OCI-LY1 (cell line): ENCODE data around the gene AGBL1.

Experiments
- H2AFZ ChIP-seq: fragments of 200-600 bp; sonication (generic), shearing (Covaris generic); 2 replicates; pipeline ENCODE4 v1.6.0; 2014; ENCODE audit warnings: antibody characterized with exemption, mild to moderate bottlenecking, low read length
- H3F3A ChIP-seq: fragments of 200-600 bp; sonication (generic), shearing (Covaris generic); 2 replicates; pipeline ENCODE4 v1.6.0; 2014; ENCODE audit warnings: mild to moderate bottlenecking, antibody characterized with exemption, low read length, moderate library complexity; ENCODE audit not compliant: insufficient read depth
- H3K27ac ChIP-seq: fragments of 200-600 bp; sonication (generic); 2 replicates; pipeline ENCODE4 v1.5.1; 2014; ENCODE audit warnings: low read length, mixed run types, mild to moderate bottlenecking, low read depth; ENCODE audit not compliant: poor library complexity, severe bottlenecking
- H3K27me3 ChIP-seq: fragments of 200-600 bp; sonication (generic); 2 replicates; pipeline ENCODE4 v1.6.0; 2014; ENCODE audit warnings: antibody characterized with exemption, mild to moderate bottlenecking, low read length, moderate library complexity; ENCODE audit not compliant: insufficient read depth
- H3K36me3 ChIP-seq: fragments of 200-600 bp; sonication (generic); 2 replicates; pipeline ENCODE4 v1.6.1; 2014; ENCODE audit warnings: mild to moderate bottlenecking, antibody characterized with exemption, low read length, moderate library complexity, mixed read lengths; ENCODE audit not compliant: insufficient read depth
- H3K4me1 ChIP-seq: fragments of 200-600 bp; sonication (generic); 2 replicates; pipeline ENCODE4 v1.5.1; 2014; ENCODE audit warnings: mild to moderate bottlenecking, low read length, moderate library complexity; ENCODE audit not compliant: insufficient read depth, severe bottlenecking
- H3K4me2 ChIP-seq: fragments of 200-600 bp; sonication (generic), shearing (Covaris generic); 2 replicates; pipeline ENCODE4 v1.6.1; 2014; ENCODE audit warnings: low read length
- H3K4me3 ChIP-seq: fragments of 200-600 bp; sonication (generic); 2 replicates; pipeline ENCODE4 v1.5.1; 2014; ENCODE audit warnings: low read length, low read depth, mild to moderate bottlenecking, mixed read lengths; ENCODE audit not compliant: poor library complexity, severe bottlenecking
- H3K79me2 ChIP-seq: fragments of 200-600 bp; shearing (Covaris generic); 2 replicates; pipeline ENCODE4 v1.6.1; 2016; ENCODE audit warnings: mixed run types, low read length, mixed read lengths; ENCODE audit not compliant: insufficient read depth
- H3K9ac ChIP-seq: fragments of 200-600 bp; sonication (generic), shearing (Covaris generic); 2 replicates; pipeline ENCODE4 v1.6.1; 2014; ENCODE audit warnings: mild to moderate bottlenecking, low read length, mixed read lengths
- H3K9me2 ChIP-seq: fragments of 200-600 bp; sonication (generic), shearing (Covaris generic); 2 replicates; pipeline ENCODE4 v1.6.1; 2014; ENCODE audit warnings: low read depth, mild to moderate bottlenecking, low read length, mixed read lengths
- H3K9me3 ChIP-seq: fragments of 200-600 bp; shearing (Covaris generic); 2 replicates; pipeline ENCODE4 v1.6.1; 2014; ENCODE audit warnings: low read length, mixed read lengths
- H4K20me1 ChIP-seq: fragments of 200-600 bp; sonication (generic), shearing (Covaris generic); 2 replicates; pipeline ENCODE4 v1.6.0; 2016; ENCODE audit warnings: mild to moderate bottlenecking, low read length; ENCODE audit not compliant: insufficient read depth
- EZH2 ChIP-seq: fragments of 200-600 bp; sonication (generic), shearing (Covaris generic); IDR thresholded peaks from 2 replicates; pipeline ENCODE4 v1.8.0; 2017; ENCODE audit warnings: borderline replicate concordance, mixed run types, mild to moderate bottlenecking, antibody characterized with exemption, low read length, moderate library complexity, mixed read lengths
- TF ChIP-seq, protein P1 (sequence below): fragments of 200-600 bp; sonication (generic), shearing (Covaris generic); IDR thresholded peaks from 2 replicates; pipeline ENCODE4 v1.5.1; 2017; ENCODE audit warnings: mild to moderate bottlenecking, antibody characterized with exemption, low read length, moderate library complexity, mixed read lengths

The AGBL1 gene

DNA sequence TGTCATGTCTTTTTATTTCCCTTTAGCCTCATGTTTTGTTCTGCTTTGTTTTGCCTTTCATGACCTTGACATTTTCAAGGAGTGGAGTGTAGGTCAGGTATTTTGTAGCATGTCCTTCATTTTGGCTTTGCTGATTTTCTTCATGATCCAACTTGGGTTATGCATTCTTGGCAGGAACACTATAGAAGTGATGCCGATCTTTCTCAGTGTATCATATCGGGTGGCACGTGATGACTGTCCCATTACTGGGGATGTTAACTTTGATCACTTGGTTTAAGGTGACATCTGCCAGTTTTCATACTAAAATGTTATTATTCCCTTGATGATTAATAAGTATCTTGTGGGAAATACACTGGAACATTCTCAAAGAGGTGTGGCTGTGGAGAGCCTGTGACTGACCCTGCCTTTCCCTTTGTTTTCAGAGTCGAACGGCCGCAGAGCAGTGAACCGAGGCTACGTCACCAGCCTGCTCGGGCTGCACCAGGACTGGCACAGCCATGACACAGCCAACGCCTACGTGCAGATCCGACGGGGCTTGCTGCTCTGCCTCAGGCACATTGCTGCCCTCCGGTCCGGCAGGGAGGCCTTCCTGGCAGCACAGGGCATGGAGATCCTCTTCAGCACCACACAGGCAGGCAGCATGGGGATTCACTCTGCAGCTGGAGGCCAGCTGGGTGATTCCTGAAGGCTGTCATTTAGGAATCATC, 167.7 kb downstream of the AGBL1 start:
- H3K27me3 ChIP-seq = no peaks in the 10 kb centered on the region
- H4K20me1 ChIP-seq = no peaks in the 10 kb centered on the region
- H3K36me3 ChIP-seq = no peaks in the 10 kb centered on the region
- no peak overlapping the region for H2AFZ ChIP-seq
- H3K9me3 ChIP-seq = no peaks in the 10 kb centered on the region
- no peaks in the 10 kb centered on the region for H3K9me2 ChIP-seq
- H3K4me2 ChIP-seq = no peak overlapping the region
- H3F3A ChIP-seq = no peaks in the 10 kb centered on the region
- no peaks in the 10 kb centered on the region for H3K79me2 ChIP-seq
- H3K4me1 ChIP-seq = no peaks in the 10 kb centered on the region
- no peak for TF ChIP-seq EZH2
- TF ChIP-seq, protein P1, sequence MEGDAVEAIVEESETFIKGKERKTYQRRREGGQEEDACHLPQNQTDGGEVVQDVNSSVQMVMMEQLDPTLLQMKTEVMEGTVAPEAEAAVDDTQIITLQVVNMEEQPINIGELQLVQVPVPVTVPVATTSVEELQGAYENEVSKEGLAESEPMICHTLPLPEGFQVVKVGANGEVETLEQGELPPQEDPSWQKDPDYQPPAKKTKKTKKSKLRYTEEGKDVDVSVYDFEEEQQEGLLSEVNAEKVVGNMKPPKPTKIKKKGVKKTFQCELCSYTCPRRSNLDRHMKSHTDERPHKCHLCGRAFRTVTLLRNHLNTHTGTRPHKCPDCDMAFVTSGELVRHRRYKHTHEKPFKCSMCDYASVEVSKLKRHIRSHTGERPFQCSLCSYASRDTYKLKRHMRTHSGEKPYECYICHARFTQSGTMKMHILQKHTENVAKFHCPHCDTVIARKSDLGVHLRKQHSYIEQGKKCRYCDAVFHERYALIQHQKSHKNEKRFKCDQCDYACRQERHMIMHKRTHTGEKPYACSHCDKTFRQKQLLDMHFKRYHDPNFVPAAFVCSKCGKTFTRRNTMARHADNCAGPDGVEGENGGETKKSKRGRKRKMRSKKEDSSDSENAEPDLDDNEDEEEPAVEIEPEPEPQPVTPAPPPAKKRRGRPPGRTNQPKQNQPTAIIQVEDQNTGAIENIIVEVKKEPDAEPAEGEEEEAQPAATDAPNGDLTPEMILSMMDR = no peak
- no peak overlapping the region for H3K9ac ChIP-seq
- no peak overlapping the region for H3K4me3 ChIP-seq
- no peak overlapping the region for H3K27ac ChIP-seq

DNA sequence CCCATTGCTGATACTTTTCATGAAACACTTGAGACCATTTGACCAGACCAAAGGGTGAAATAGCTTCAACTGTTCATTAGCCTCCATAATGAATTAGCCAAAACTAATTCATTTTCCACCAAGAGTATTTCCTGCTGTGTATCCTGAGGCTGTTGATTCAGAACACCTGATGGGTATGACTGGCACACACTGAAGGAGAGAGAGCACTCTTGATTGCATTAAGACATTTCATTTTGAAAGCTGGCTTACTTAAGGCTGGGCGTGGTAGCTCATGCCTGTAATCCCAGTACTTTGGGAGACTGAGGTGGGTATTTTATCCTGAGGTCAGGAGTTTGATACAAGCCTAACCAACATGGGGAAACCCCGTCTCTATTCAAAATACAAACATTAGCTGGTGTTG, 175.6 kb downstream of the AGBL1 start:
- H2AFZ ChIP-seq = no peak overlapping the region
- no peaks in the 10 kb centered on the region for H3K27me3 ChIP-seq
- H3K4me2 ChIP-seq = no peak overlapping the region
- no peak overlapping the region for H3K4me3 ChIP-seq
- H3K27ac ChIP-seq = no peak overlapping the region
- H3F3A ChIP-seq = no peaks in the 10 kb centered on the region
- H3K4me1 ChIP-seq = no peaks in the 10 kb centered on the region
- H3K9ac ChIP-seq = no peak overlapping the region
- H4K20me1 ChIP-seq = no peaks in the 10 kb centered on the region
- TF ChIP-seq, protein P1 = no peak
- TF ChIP-seq EZH2 = no peak
- H3K79me2 ChIP-seq = no peaks in the 10 kb centered on the region
- no peaks in the 10 kb centered on the region for H3K36me3 ChIP-seq
- H3K9me2 ChIP-seq = no peaks in the 10 kb centered on the region
- H3K9me3 ChIP-seq = no peaks in the 10 kb centered on the region

DNA sequence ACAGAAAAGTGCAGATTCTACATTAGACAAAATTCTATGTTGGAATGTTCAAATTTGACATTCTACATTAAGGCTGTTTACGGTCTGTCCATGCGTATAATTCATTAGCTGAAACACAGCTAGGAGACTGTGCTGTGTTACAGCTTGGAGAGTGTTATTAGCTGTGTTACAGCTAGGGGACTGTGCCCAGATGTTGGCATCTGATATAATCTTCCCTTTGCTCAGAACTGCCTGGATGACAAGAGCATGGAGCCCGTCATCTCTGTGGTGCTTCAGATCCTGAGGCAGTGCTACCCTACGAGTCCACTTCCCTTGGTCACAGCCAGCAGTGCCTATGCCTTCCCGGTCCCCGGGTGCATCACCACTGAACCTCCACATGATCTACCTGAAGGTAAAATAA, 177.0 kb downstream of the AGBL1 start:
- no peak overlapping the region for H3K27ac ChIP-seq
- H3F3A ChIP-seq = no peaks in the 10 kb centered on the region
- H3K36me3 ChIP-seq = no peaks in the 10 kb centered on the region
- no peaks in the 10 kb centered on the region for H3K27me3 ChIP-seq
- no peaks in the 10 kb centered on the region for H3K4me1 ChIP-seq
- no peak overlapping the region for H3K9ac ChIP-seq
- no peaks in the 10 kb centered on the region for H4K20me1 ChIP-seq
- H3K79me2 ChIP-seq = no peaks in the 10 kb centered on the region
- H2AFZ ChIP-seq = no peak overlapping the region
- H3K9me3 ChIP-seq = no peaks in the 10 kb centered on the region
- TF ChIP-seq, protein P1 = no peak
- TF ChIP-seq EZH2 = no peak
- H3K4me3 ChIP-seq = no peak overlapping the region
- H3K4me2 ChIP-seq = no peak overlapping the region
- no peaks in the 10 kb centered on the region for H3K9me2 ChIP-seq
